Measurements from ENCODE around the gene ATP6V1F.

ATP6V1F gene

DNA sequence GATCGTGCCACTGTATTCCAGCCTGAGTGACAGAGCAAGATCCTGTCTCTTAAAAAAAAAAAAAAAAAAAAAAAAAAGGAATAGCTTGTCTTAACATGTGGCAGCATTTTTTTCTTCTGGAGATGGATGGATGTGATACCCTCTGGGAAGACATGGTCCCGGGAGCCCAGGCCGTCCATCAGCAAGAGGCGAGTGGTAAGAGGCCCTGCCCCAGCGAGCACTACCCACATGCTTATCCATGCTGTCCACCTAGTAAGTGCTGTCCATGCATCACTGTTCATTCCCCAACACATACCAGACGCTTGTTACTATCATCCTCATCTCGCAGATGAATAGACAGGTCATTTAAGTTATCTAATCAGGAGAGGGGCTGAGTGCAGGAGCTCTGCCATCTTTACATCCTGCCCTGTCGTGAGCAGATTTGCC, 12.9 kb downstream of the ATP6V1F start:
- DNase-seq (ENCODE audit: low read depth, low spot score): no peak
- H3K4me3 ChIP-seq (ENCODE audit: low read depth, low read length): no peak overlapping the region
- in situ Hi-C loops (cut with HindIII; ENCODE audit: low sequenced_read_pairs): no loop called here
- TF ChIP-seq, protein P1, sequence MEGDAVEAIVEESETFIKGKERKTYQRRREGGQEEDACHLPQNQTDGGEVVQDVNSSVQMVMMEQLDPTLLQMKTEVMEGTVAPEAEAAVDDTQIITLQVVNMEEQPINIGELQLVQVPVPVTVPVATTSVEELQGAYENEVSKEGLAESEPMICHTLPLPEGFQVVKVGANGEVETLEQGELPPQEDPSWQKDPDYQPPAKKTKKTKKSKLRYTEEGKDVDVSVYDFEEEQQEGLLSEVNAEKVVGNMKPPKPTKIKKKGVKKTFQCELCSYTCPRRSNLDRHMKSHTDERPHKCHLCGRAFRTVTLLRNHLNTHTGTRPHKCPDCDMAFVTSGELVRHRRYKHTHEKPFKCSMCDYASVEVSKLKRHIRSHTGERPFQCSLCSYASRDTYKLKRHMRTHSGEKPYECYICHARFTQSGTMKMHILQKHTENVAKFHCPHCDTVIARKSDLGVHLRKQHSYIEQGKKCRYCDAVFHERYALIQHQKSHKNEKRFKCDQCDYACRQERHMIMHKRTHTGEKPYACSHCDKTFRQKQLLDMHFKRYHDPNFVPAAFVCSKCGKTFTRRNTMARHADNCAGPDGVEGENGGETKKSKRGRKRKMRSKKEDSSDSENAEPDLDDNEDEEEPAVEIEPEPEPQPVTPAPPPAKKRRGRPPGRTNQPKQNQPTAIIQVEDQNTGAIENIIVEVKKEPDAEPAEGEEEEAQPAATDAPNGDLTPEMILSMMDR (IDR thresholded peaks at IDR 0.05; ENCODE audit: low read depth, low read length): no peak

DNA sequence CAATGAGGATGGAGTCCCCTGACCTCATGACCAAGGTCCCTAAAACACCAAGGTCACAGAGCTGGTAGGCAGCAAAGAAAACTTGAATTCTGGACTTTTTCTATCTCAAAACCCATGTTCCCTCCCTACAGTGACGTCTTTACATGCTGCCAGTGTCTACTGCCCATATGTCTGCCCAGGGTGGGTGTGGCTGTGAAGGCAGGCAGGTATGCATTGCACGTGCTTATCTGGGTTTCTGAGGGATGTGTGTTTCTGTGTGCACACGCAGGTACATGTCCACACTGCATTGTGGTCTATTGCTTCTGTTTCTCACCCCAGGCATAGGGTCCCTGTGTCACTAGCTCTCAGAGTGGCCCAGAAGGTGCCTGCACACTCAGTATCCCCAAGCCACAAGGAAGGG, 13.5 kb downstream of the ATP6V1F start:
- TF ChIP-seq, protein P1 (IDR thresholded peaks at IDR 0.05; ENCODE audit: low read depth, low read length): no peak
- in situ Hi-C loops (cut with HindIII; ENCODE audit: low sequenced_read_pairs): no loop called here
- H3K4me3 ChIP-seq (ENCODE audit: low read depth, low read length): no peak overlapping the region
- no peak for DNase-seq (ENCODE audit: low read depth, low spot score)

DNA sequence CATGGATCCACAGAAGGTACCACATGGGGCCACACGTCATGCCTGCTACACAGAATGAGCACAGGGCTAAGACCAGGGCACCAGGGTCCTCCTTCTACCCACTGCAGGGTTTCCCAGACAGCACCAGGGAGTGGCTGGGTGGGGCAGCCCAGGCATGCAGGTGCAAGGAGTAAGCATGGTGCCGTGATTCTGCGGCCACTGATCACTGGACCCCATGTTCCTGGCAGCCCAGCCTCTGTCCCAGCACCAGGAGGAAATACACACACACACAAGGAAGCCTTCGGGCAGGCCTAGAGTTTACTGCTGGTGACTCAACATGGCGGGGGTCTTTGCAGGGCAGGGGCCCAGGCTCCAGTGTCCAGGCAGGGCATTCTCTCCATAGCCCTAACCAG, 13.9 kb downstream of the ATP6V1F start:
- TF ChIP-seq, protein P1 (IDR thresholded peaks at IDR 0.05; ENCODE audit: low read depth, low read length): no peak
- H3K4me3 ChIP-seq (ENCODE audit: low read depth, low read length): no peak overlapping the region
- DNase-seq (ENCODE audit: low read depth, low spot score): no peak
- in situ Hi-C loops (cut with HindIII; ENCODE audit: low sequenced_read_pairs): no loop called here

DNA sequence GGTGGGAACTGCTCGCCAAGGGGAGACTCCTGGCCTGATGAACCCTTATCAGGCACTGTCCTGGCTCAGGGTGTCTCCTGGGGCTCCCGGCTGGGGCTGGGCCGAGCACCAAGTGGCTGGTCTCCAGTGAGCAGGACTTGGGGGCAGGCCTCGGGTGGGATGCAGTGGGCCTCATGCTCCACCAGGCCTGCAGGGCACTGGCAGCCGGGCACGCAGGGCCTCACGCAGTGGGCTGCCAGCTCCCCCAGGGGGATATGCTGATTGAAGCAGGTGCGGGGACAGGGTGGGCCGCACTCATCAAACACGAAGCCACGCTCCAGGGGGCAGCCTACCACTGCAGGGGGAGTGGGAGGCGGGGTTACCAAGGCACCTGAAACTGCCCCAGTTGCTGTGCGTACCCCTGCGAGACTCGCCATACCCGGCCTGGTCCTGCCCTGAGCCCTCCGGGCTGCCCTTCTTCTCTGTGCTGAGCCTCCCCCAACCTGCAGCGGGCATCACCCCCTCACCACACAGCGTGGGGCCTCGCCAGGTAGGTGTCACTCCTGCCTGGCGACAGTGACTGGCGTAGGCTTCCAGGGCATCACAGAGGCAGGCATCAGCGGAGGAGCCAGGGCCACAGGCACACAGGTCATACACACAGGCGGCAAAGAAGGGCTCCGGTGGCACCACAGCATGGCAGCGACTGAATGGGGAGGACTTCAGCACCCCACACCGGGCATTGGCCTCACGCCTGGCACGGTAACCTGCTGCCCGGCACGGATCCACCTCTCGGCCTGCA, 14.5 kb downstream of the ATP6V1F start:
- H3K4me3 ChIP-seq (ENCODE audit: low read depth, low read length): no peak overlapping the region
- TF ChIP-seq, protein P1 (IDR thresholded peaks at IDR 0.05; ENCODE audit: low read depth, low read length): no peak
- no peak for DNase-seq (ENCODE audit: low read depth, low spot score)
- in situ Hi-C loops (cut with HindIII; ENCODE audit: low sequenced_read_pairs): no loop called here

DNA sequence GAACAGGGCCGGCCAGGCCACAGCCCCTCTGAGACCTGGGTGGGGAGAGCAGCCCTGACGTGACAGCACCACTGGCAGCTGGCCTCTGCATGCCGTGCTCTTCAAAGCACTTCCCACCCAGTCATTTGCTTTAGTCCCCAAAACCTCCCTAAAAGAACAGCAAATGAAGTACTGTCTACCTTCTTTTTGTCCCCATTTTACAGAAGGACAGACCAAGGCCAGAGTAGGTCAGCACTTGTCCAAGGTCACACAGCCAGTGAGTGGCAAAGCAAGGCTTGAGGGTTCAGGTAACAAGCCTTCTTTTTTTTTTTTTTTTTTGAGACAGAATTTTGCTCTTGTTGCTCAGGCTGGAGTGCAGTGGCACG, 15.1 kb downstream of the ATP6V1F start:
- H3K4me3 ChIP-seq (ENCODE audit: low read depth, low read length): no peak overlapping the region
- in situ Hi-C loops (cut with HindIII; ENCODE audit: low sequenced_read_pairs): no loop called here
- DNase-seq (ENCODE audit: low read depth, low spot score): no peak
- TF ChIP-seq, protein P1 (IDR thresholded peaks at IDR 0.05; ENCODE audit: low read depth, low read length): no peak

DNA sequence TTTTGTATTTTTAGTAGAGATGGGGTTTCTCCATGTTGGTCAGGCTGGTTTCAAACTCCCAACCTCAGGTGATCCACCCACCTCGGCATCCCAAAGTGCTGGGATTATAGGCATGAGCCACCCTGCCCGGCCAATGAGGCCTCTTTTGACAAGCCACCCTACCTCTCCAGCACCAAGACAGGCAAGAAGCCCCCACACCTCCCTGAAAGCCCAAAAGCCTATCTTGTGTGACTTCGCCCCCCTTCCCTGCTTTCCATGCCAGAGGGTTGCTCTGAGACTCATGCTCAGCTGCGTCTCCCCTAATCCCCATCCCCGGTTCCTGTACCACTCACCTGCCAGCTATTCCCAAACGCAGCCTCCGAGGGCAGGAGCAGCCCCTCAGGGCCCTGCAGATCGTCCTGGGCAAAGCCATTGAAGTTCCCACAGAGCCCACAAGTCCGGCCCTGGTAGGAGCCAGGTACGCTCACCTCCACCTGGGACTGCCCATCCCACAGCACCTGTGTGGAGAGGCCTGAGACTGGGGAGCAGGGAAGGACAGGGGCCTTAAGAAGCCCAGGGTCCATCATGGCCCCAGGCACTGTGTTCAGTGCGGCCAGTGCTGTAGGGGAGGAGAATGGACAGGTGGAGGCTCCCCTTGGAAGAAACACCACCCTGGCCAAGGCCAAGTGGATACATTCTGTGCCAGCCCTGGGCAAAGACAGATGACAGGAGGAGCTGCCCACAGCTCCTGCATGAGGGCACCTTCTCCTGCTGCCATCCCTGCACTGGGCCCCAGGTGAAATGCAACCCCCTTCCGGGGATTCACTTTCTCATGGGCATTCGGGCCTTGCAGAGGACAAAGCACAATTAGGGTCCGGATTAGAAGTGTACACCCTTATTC, 15.8 kb downstream of the ATP6V1F start:
- in situ Hi-C loops (cut with HindIII; ENCODE audit: low sequenced_read_pairs): no loop called here
- H3K4me3 ChIP-seq (ENCODE audit: low read depth, low read length): no peak overlapping the region
- no peak for DNase-seq (ENCODE audit: low read depth, low spot score)
- TF ChIP-seq, protein P1 (IDR thresholded peaks at IDR 0.05; ENCODE audit: low read depth, low read length): no peak
